Measurements from ENCODE around the gene ATXN10. TPM values are rescaled to one million over a fixed set of nuclear protein-coding genes. Genes with fewer than 3 reads are reported as not detected.

Gene ATXN10
- polyA plus RNA-seq, 1 donor from 2014 or later, result 86.9 TPM

DNA sequence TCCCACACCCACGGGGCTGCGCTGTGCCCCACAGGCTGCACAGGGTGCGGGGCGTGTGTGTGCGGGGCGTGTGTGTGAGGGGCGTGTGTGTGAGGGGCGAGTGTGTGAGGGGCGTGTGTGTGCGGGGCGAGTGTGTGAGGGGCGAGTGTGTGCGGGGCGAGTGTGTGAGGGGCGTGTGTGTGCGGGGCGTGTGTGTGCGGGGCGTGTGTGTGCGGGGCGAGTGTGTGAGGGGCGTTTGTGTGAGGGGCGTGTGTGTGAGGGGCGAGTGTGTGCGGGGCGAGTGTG, 218.7 kb downstream of the ATXN10 start:
- H3K27me3 Mint-ChIP-seq, result peaks cover 2% of the 10 kb centered on the region
- H3K4me1 Mint-ChIP-seq, result no peaks in the 10 kb centered on the region
- H3K36me3 Mint-ChIP-seq, result no peaks in the 10 kb centered on the region
- H3K9me3 Mint-ChIP-seq, result no peaks in the 10 kb centered on the region
- no peak overlapping the region for H3K4me3 Mint-ChIP-seq
- no peak overlapping the region for H3K27ac Mint-ChIP-seq

GRCh38 chr22:45891021-45891421, 219.4 kb downstream of the ATXN10 start:
- Mint-ChIP-seq H3K36me3 (no peaks in the 10 kb centered on the region), H3K4me3 (no peak overlapping the region), H3K27me3 (peaks cover 2% of the 10 kb centered on the region), H3K9me3 (no peaks in the 10 kb centered on the region), H3K4me1 (no peaks in the 10 kb centered on the region), H3K27ac (no peak overlapping the region)

- Mint-ChIP-seq H3K9me3 (no peaks in the 10 kb centered on the region), H3K36me3 (no peaks in the 10 kb centered on the region), H3K27me3 (peaks cover 2% of the 10 kb centered on the region), H3K27ac (no peak overlapping the region), H3K4me3 (no peak overlapping the region), H3K4me1 (no peaks in the 10 kb centered on the region)
These were observed 219.9 kb downstream of the ATXN10 start for GRCh38 chr22:45891471-45891995.

- H3K9me3 Mint-ChIP-seq, result peaks cover 0 to under 1% (median 0%) of the 10 kb centered on the region in 3 donors
- H3K4me1 Mint-ChIP-seq, result no peaks in the 10 kb centered on the region
- H3K27ac Mint-ChIP-seq, result no peak overlapping the region
- no peak overlapping the region for H3K4me3 Mint-ChIP-seq
- peaks cover 3% of the 10 kb centered on the region for H3K27me3 Mint-ChIP-seq
- H3K36me3 Mint-ChIP-seq, result no peaks in the 10 kb centered on the region
These were observed 220.5 kb downstream of the ATXN10 start for GRCh38 chr22:45891996-45892621.

DNA sequence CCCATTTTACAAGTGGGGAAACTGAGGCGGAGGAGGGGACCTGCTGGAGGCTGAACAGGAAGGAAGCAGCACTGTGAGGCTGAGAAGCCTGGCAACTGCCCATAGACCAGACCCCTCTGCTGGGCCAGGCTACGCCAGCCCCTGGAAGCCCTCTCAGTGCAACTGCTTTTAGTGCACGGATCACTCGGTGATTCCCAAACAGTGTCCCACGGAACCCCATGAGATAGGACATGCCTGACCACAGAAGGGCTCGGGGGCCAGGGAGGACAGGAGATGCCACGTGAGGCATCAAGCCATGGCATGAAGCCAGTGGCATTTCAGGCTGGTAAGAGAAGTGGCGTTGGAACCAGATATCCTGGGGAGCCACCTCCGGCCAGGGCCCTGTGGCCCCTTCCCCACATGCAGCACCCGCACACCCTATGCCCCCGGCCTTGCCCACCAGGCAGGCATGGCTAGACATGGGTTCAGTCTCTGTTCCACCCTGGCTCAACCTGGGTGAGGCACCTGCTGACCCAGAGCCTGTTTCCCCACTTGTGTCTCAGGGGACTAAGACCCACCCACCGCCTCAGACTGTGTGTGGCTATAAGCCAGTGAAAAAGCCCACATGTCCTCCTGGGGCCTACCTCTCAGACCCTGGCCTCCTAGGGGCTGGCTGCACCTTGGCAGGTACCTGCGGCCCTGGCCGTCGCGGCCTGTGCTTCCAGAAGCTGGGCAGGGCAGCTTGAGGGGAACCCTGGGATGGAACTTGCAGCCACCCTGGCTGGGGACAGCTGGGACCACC, 221.2 kb downstream of the ATXN10 start:
- H3K36me3 Mint-ChIP-seq, result no peaks in the 10 kb centered on the region
- H3K4me1 Mint-ChIP-seq, result no peaks in the 10 kb centered on the region
- H3K4me3 Mint-ChIP-seq, result no peak overlapping the region
- peaks cover 7% of the 10 kb centered on the region for H3K27me3 Mint-ChIP-seq
- H3K27ac Mint-ChIP-seq, result no peak overlapping the region
- H3K9me3 Mint-ChIP-seq, result peaks cover 0 to 1% (median 0%) of the 10 kb centered on the region in 3 donors

DNA sequence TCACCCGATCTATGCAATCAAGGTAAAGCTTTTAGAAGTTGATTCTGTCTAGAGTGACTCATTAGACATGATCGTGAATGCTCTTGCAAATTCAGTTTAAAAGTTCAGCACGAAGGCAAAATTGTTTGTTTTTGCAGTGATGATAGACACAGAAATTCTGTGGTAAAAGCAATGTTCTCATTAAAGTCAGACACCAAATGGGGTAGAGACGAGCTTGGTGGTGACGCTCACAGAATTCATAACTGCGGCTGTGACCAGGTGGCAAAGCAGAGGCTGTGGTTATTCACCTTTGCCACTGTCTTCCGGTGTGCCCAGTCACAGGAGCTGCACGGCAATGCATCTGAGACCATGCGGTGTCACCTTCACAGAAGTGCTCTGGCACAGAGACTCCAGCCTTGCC, 221.9 kb downstream of the ATXN10 start:
- peaks cover 0 to 1% (median 0%) of the 10 kb centered on the region in 3 donors for H3K9me3 Mint-ChIP-seq
- peaks cover 7% of the 10 kb centered on the region for H3K27me3 Mint-ChIP-seq
- no peak overlapping the region for H3K27ac Mint-ChIP-seq
- no peaks in the 10 kb centered on the region for H3K4me1 Mint-ChIP-seq
- no peak overlapping the region for H3K4me3 Mint-ChIP-seq
- no peaks in the 10 kb centered on the region for H3K36me3 Mint-ChIP-seq

Other genes starting within 250 kb of the ATXN10 start
- not detected for gene FBLN1, start 169.0 kb upstream of the ATXN10 start, polyA plus RNA-seq

Data from IgD-negative memory B cell (primary cell).